A673 (cell line): ENCODE data around the gene TMEM273.

Source experiments
- EZH2 ChIP-seq: fragments of 200-600 bp; sonication (generic); IDR thresholded peaks from 2 replicates; pipeline ENCODE4 v1.6.1; 2017; ENCODE audit warnings: borderline replicate concordance, low read depth, mild to moderate bottlenecking, mixed read lengths, antibody characterized with exemption, low read length; ENCODE audit not compliant: poor library complexity, severe bottlenecking
- TF ChIP-seq, protein P1 (sequence below): fragments of 300-800, 200-600 bp; sonication (generic); conservative IDR thresholded peaks from 2 replicates; pipeline ENCODE4 v1.5.1; 2017; ENCODE audit warnings: low read depth, mild to moderate bottlenecking, antibody characterized with exemption, low read length, moderate library complexity, mixed read lengths

DNA sequence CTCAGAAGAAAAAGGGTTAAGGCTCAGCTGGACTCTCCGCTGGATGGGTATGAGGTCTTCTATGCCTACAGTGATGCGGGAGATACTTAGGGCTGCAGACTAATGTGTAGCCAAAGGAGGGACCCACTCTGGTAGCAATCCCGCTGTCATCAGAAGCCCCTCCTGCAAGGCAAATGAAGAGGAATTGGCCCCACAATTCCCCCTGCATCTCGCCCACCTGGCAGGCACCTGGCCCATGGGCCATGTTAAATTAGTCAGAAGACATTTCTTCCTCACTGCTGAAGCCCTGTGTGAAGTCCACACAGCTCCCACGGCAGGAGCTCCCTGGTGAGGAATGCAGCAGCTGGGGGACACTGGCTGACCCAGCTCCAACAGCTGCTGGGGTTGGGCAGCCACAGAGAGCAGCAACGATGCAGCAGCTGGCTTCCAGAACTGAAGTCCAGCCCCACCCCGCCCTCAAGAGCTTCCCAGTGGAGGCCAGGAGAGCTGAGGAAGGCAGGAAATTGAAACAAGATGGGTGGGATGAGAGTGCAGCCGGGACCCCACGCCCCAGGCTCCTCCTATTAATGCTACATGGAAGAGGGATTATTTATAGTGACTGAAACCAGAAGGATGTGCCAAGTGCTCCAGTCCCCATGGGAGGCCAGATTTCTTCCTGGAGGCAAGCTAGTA, 78.4 kb downstream of the TMEM273 start:
- TF ChIP-seq, protein P1, sequence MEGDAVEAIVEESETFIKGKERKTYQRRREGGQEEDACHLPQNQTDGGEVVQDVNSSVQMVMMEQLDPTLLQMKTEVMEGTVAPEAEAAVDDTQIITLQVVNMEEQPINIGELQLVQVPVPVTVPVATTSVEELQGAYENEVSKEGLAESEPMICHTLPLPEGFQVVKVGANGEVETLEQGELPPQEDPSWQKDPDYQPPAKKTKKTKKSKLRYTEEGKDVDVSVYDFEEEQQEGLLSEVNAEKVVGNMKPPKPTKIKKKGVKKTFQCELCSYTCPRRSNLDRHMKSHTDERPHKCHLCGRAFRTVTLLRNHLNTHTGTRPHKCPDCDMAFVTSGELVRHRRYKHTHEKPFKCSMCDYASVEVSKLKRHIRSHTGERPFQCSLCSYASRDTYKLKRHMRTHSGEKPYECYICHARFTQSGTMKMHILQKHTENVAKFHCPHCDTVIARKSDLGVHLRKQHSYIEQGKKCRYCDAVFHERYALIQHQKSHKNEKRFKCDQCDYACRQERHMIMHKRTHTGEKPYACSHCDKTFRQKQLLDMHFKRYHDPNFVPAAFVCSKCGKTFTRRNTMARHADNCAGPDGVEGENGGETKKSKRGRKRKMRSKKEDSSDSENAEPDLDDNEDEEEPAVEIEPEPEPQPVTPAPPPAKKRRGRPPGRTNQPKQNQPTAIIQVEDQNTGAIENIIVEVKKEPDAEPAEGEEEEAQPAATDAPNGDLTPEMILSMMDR = no peak
- no peak for TF ChIP-seq EZH2
